GM12875 (cell line): Measurements from ENCODE around the gene CSNK1G1.
"Not testable (repeated sequence)": the region's sequence is repeated elsewhere in the genome, so short reads cannot be mapped to it uniquely, and the experiment has no call there.

Source experiments
- H3K4me3 ChIP-seq: one replicate; pipeline ENCODE4 v1.5.1; 2011; ENCODE audit warnings: low read depth, low read length, control low read depth
- CTCF ChIP-seq: IDR thresholded peaks from 2 replicates; pipeline ENCODE4 v1.5.1; 2011; ENCODE audit warnings: low read depth, mild to moderate bottlenecking, control low read depth, inconsistent platforms, low read length, moderate library complexity, borderline replicate concordance; ENCODE audit not compliant: insufficient read depth

Gene CSNK1G1

DNA sequence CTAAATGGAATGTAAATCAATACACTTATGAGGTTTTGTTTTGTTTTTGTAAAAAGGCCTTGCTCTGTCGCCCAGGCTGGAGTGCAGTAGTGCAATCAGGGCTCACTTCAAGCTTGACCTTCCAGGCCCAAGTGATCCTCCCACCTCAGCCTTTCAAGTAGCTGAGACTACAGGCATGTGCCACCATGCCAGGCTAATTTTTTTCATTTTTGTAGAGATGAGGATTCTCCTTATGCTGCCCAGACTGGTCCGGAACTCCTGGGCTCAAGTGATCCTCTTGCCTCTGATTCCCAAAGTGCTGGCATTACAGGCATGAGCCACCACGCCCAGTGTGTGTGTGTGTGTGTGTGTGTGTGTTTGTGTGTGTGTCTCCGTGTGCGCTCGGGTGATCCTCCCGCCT is 30.3 kb upstream of the CSNK1G1 start:
- TF ChIP-seq CTCF = no peak
- no peak overlapping the region for H3K4me3 ChIP-seq

- no peak for TF ChIP-seq CTCF
These were observed 27.8 kb upstream of the CSNK1G1 start for GRCh38 chr15:64383760-64384159.

DNA sequence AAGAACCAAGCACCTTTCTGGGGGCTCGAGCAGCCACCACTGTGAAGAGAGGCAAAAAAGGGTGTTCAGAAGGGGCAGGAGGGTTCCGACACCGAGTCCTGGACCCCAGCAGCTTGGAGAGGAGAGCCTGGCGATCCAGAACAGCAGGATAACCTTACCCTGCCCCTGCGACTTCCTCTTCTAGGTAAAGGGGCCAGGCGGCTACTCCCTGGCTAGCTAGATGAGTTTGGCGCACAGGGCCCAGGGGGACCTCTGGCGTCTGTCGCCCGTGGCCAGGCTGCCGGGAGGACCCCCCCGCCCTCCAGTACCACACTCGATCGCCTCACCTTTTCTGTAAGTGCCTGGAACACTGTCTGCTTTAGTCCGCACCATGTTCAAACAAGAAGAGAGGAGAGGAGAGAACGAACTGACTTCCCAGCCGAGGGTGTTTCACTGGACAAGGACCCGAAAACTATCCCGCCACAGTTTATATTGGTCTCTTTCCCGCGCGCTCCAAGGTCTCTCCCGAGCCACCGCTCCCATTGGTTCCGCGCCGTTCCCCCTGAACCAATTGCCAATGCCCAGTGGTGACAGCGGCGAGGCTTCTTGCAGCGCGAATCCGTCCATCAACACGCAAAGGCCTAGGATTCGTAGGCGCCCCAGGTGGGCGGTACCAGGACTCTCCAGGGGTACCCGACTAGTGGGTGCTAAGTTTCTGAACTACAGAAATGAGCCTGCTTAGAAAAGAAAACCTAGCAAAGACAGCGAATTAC is 25.2 kb upstream of the CSNK1G1 start, which contains the start of gene PCLAF:
PCLAF (minus strand) TSS at position 442 of the 752 bp plus-strand sequence; CDS start at position 372, 70 bp downstream.
- TF ChIP-seq CTCF = no peak
- peak within 1 kb of the TSS; percentile 95 for H3K4me3 ChIP-seq

More at GRCh38 chr15:64383760-64384159, 27.8 kb upstream of the CSNK1G1 start:
- H3K4me3 ChIP-seq = no peak overlapping the region

DNA sequence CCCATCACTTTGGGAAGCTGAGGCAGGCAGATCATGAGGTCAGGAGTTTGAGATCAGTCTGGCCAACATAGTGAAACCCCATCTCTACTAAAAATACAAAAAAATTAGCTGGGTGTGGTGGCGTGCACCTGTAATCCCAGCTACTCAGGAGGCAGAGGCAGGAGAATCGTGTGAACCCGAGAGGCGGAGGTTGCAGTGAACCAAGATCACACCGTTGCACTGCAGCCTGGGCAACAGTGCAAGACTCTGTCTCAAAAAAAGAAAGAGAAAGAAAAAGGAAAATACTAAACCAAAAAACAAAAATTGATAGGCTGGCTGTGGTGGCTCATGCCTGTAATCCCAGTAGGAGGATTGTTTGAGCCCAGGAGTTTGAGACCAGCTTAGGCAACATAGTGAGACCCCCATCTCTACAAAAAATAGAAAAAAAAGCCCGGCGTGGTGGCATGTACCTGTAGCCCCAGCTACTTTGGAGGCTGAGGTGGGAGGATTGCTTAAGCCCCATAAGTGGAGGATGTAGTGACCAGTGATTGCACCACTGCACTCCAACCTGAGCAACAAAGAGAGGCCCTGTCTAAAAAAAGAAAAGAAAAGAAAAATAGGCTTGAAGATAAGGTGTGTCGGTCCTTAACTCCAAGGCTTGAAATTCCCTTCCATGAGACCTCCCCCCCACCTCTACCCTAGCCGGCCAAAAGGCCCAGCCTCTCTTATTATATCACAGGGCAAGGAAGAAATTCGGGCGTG is 24.3 kb upstream of the CSNK1G1 start:
- peak overlapping the region; percentile 95 for H3K4me3 ChIP-seq

GRCh38 chr15:64379216-64379960 is 23.4 kb upstream of the CSNK1G1 start:
- peak overlapping the region; percentile 31 for H3K4me3 ChIP-seq
- no peak for TF ChIP-seq CTCF

- H3K4me3 ChIP-seq = no peak overlapping the region
- no peak for TF ChIP-seq CTCF
These were observed 17.4 kb upstream of the CSNK1G1 start for GRCh38 chr15:64373360-64373759.

- H3K4me3 ChIP-seq = not testable (repeated sequence)
These were observed 15.4 kb upstream of the CSNK1G1 start for GRCh38 chr15:64371383-64371782.
